Lung (tissue), 12 donors: ENCODE data around the gene IQCH. TPM values are rescaled to one million over a fixed set of nuclear protein-coding genes. Genes with fewer than 3 reads are reported as not detected.

Experiments
- ATAC-seq: fragments of 200-7000 bp; cut with Tn5 transposase; one replicate; pipeline ENCODE4 v1.9.1; 2020; ENCODE audit warnings: moderate number of reproducible peaks; ENCODE audit not compliant: insufficient read depth, low FRiP score
- DNase-seq, 3 donors: peaks; one replicate each; pipeline ENCODE4 v3.0.0-alpha.2; 2013 to 2017
- H3K27ac ChIP-seq, 2 donors: one replicate each; pipeline ENCODE4 v1.5.1; 2013; ENCODE audit warnings: mild to moderate bottlenecking in 2 of 2, moderate library complexity in 2 of 2, control low read depth in 1 of 2, inconsistent platforms in 1 of 2, low read depth in 1 of 2, low read length in 1 of 2
- H3K27me3 ChIP-seq, 3 donors: one replicate each; pipeline ENCODE4 v1.5.1; 2013; ENCODE audit warnings: low read length in 2 of 3; ENCODE audit not compliant: control insufficient read depth in 3 of 3, insufficient read depth in 3 of 3
- H3K36me3 ChIP-seq, 4 donors: one replicate each; pipeline ENCODE4 v1.5.1; 2013; ENCODE audit warnings: low read length in 4 of 4, mild to moderate bottlenecking in 1 of 4, moderate library complexity in 1 of 4; ENCODE audit not compliant: control insufficient read depth in 4 of 4, insufficient read depth in 4 of 4
- H3K4me1 ChIP-seq, 5 donors: one replicate each; pipeline ENCODE4 v1.5.1; 2013; ENCODE audit warnings: low read length in 5 of 5, mild to moderate bottlenecking in 2 of 5, moderate library complexity in 1 of 5; ENCODE audit not compliant: control insufficient read depth in 5 of 5, insufficient read depth in 5 of 5
- H3K4me3 ChIP-seq: one replicate; pipeline ENCODE4 v1.5.1; 2013; ENCODE audit warnings: mild to moderate bottlenecking, control low read depth, moderate library complexity
- H3K9ac ChIP-seq, 2 donors: one replicate each; pipeline ENCODE4 v1.5.1; 2013; ENCODE audit warnings: low read length in 2 of 2, control low read depth in 1 of 2; ENCODE audit not compliant: insufficient read depth in 1 of 2
- H3K9me3 ChIP-seq, 4 donors: one replicate each; pipeline ENCODE4 v1.5.1; 2013; ENCODE audit warnings: low read length in 3 of 4, mild to moderate bottlenecking in 1 of 4, moderate library complexity in 1 of 4; ENCODE audit not compliant: control insufficient read depth in 4 of 4, insufficient read depth in 3 of 4
- WGBS, 2 donors: extraction: QIAGEN DNeasy Blood & Tissue Kit; methylation state at CpG; one replicate each; pipeline ENCODE4 v1.1.7; 2013; 5-methylcytosine and 5-hydroxymethylcytosine counted together
- polyA plus RNA-seq, 2 donors: library from polyadenylated mRNA; stranded (reverse); fragments of 200-250 nt; gene quantifications; one replicate each; pipeline ENCODE4 v1.2.1, GENCODE V29; 2013
- total RNA-seq, 2 donors: library from RNA; depleted of rRNA in 1 of 2; stranded (reverse); fragments of >200 nt in 1 of 2; gene quantifications; one replicate each; pipeline ENCODE4 v1.2.1, GENCODE V29; 2014 to 2021
- TF ChIP-seq, protein P1 (sequence below): IDR thresholded peaks from 2 replicates; pipeline ENCODE4 v1.5.1; 2012; ENCODE audit warnings: mild to moderate bottlenecking; ENCODE audit errors: control extremely low read depth, extremely low read depth
- donor health status: control.
- donor health status: control.
- donor health status: Bipolar disorder and iron deficiency.
- donor health status: healthy.
- donor health status: DM: yes; HTN: yes; CAD: no.

The IQCH gene
- total and polyA plus RNA-seq, 4 donors, result 1.1 to 10.5 (median 4.5) TPM

GRCh38 chr15:67550522-67550921 lies 295.9 kb downstream of the IQCH start:
- Histone ChIP-seq H3K9me3 (no peaks in the 10 kb centered on the region), H3K4me1 (peaks cover 0 to 2% (median 0%) of the 10 kb centered on the region in 5 donors), H3K36me3 (peaks cover 0 to 12% (median 4%) of the 10 kb centered on the region in 4 donors), H3K9ac (no peak overlapping the region), H3K27ac (no peak overlapping the region), H3K4me3 (no peak overlapping the region), H3K27me3 (no peaks in the 10 kb centered on the region)
- WGBS, 2 donors, result 74% methylated on average over 4 of the region's 4 CpGs
- TF ChIP-seq, protein P1, sequence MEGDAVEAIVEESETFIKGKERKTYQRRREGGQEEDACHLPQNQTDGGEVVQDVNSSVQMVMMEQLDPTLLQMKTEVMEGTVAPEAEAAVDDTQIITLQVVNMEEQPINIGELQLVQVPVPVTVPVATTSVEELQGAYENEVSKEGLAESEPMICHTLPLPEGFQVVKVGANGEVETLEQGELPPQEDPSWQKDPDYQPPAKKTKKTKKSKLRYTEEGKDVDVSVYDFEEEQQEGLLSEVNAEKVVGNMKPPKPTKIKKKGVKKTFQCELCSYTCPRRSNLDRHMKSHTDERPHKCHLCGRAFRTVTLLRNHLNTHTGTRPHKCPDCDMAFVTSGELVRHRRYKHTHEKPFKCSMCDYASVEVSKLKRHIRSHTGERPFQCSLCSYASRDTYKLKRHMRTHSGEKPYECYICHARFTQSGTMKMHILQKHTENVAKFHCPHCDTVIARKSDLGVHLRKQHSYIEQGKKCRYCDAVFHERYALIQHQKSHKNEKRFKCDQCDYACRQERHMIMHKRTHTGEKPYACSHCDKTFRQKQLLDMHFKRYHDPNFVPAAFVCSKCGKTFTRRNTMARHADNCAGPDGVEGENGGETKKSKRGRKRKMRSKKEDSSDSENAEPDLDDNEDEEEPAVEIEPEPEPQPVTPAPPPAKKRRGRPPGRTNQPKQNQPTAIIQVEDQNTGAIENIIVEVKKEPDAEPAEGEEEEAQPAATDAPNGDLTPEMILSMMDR, result no peak
- no peak for DNase-seq
- no peak for ATAC-seq

DNA sequence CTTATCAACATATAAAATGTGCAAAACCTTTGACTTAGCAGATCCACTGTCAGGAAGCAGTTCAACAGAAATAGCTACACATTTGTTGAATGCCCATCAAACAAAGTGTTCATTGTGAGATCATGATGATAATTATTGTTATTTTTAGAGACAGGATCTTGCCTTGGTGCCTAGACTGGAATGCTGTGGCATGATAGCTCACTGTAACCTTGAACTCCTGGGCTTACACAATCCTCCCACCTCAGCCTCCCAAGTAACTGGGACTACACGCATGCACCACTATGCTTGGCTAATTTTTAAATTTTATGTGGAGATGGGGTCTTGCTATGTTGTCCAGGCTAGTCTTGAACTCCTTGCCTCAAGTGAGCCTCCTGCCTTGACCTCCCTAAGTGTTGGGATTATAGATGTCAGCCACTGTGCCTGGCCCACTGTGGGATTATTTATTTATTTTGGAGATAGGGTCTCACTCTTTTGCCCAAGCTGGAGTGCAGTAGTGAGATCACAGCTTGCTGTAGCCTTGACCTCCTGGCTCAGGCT lies 296.7 kb downstream of the IQCH start:
- Histone ChIP-seq H3K4me1 (peaks cover 0 to 2% (median 0%) of the 10 kb centered on the region in 5 donors), H3K9ac (no peak overlapping the region), H3K4me3 (no peak overlapping the region), H3K27me3 (no peaks in the 10 kb centered on the region), H3K36me3 (peaks cover 0 to 8% (median 4%) of the 10 kb centered on the region in 4 donors), H3K9me3 (no peaks in the 10 kb centered on the region), H3K27ac (no peak overlapping the region)
- 91 to 97% methylated on average over 1 of the region's 1 CpG for WGBS, 2 donors
- DNase-seq (no peak), ATAC-seq (no peak)
- TF ChIP-seq, protein P1, result no peak

Other genes starting within 250 kb of the IQCH start
- gene SMAD3, start 189.2 kb upstream of the IQCH start, total RNA-seq, result 10 to 100 TPM; 32.8 to 41.6 TPM
- gene SMAD3, start 189.2 kb upstream of the IQCH start, polyA plus RNA-seq, result 10 to 100 TPM; 10.9 to 14.1 TPM
- 10 to 100 TPM; 26.5 to 34.5 TPM for gene AAGAB, start 125 bp upstream of the IQCH start, total RNA-seq
- 10 to 100 TPM; 11.5 to 26.3 TPM for gene AAGAB, start 125 bp upstream of the IQCH start, polyA plus RNA-seq